HCT116 (cell line): ENCODE data around the gene TASP1. TPM values are rescaled to one million over a fixed set of nuclear protein-coding genes. Genes with fewer than 3 reads are reported as not detected.

Experiments used
- ATAC-seq: fragments of 200-7000 bp; cut with Tn5 transposase; 2 replicates; pipeline ENCODE4 v1.9.1; 2020; ENCODE audit warnings: mild to moderate bottlenecking, moderate library complexity
- BruUV-seq: library from RNA; stranded (reverse); fragments of 400-500 nt; replicated peaks from 2 replicates; lab custom pipeline; 2021; lab: Mats Ljungman, UMichigan
- CTCF ChIA-PET: fragments of 300-600 bp; sonication (Branson Sonifier 250); formaldehyde crosslinking; loops from one replicate; lab custom pipeline; 2021; ENCODE audit warnings: antibody characterized with exemption; lab: Charles Lee
- POLR2A ChIA-PET: fragments of 300-600, 350-600 bp; sonication (Branson Sonifier 250); formaldehyde crosslinking; loops from one replicate; lab custom pipeline; 2021; ENCODE audit warnings: antibody characterized with exemption; lab: Charles Lee
- RAD21 ChIA-PET, 2 experiments: fragments of 300-600 bp; sonication (Branson Sonifier 250); formaldehyde crosslinking; loops; one replicate each; lab custom pipeline; 2023; ENCODE audit warnings: low total read pairs in 2 of 2; ENCODE audit not compliant: uncharacterized antibody in 2 of 2, unreplicated experiment in 2 of 2, low non-redundant PET in 1 of 2; lab: Charles Lee
- DNase-seq: peaks from one replicate; pipeline ENCODE4 v3.0.0-alpha.2; 2010; ENCODE audit warnings: low read depth, low spot score
- H2AFZ ChIP-seq: fragments of 200-600 bp; shearing (Covaris generic), sonication (generic); 2 replicates; pipeline ENCODE4 v1.6.1; 2017; ENCODE audit warnings: low read depth, mixed run types, mixed read lengths, antibody characterized with exemption, low read length; ENCODE audit not compliant: poor library complexity, severe bottlenecking
- H3K27ac ChIP-seq: 2 replicates; pipeline ENCODE4 v1.5.1; 2012; ENCODE audit warnings: low read depth, low read length
- H3K27me3 ChIP-seq: fragments of 200-600 bp; sonication (generic); 2 replicates; pipeline ENCODE4 v1.6.1; 2016; ENCODE audit warnings: mixed run types, low read length, mixed read lengths; ENCODE audit not compliant: insufficient read depth
- H3K36me3 ChIP-seq, 2 experiments: fragments of 200-500 bp in 1 of 2; fragments of 200-600 bp in 1 of 2; sonication (Bioruptor generic) in 1 of 2; sonication (generic) in 1 of 2; 2 replicates each; pipeline versions ENCODE4 v1.5.1 to v1.6.1; 2014 to 2016; ENCODE audit warnings: low read length in 2 of 2, inconsistent platforms in 1 of 2, mixed read lengths in 1 of 2, mixed run types in 1 of 2; ENCODE audit not compliant: insufficient read depth in 2 of 2, control insufficient read depth in 1 of 2
- H3K4me1 ChIP-seq, 2 experiments: fragments of 200-600 bp in 1 of 2; sonication (generic) in 1 of 2; 2 replicates each; pipeline versions ENCODE4 v1.5.1 to v1.6.1; 2012 to 2017; ENCODE audit warnings: low read length in 2 of 2, inconsistent platforms in 1 of 2, mild to moderate bottlenecking in 1 of 2, mixed read lengths in 1 of 2, mixed run types in 1 of 2, moderate library complexity in 1 of 2; ENCODE audit not compliant: insufficient read depth in 2 of 2, control insufficient read depth in 1 of 2
- H3K4me2 ChIP-seq: fragments of 200-600 bp; sonication (generic); 2 replicates; pipeline ENCODE4 v1.6.1; 2017; ENCODE audit warnings: mixed run types, low read length, mixed read lengths
- H3K4me3 ChIP-seq, 2 experiments: fragments of 200-600 bp in 1 of 2; sonication (generic) in 1 of 2; replicated peaks in 1 of 2; 2 replicates each; pipeline ENCODE4 v1.5.1; 2011 to 2016; ENCODE audit warnings: low read length in 2 of 2, control low read depth in 1 of 2, low read depth in 1 of 2, mild to moderate bottlenecking in 1 of 2, mixed read lengths in 1 of 2, mixed run types in 1 of 2
- H3K79me2 ChIP-seq: fragments of 200-600 bp; sonication (generic); 2 replicates; pipeline ENCODE4 v1.6.1; 2017; ENCODE audit warnings: mild to moderate bottlenecking, mixed run types, low read length, moderate library complexity, mixed read lengths; ENCODE audit not compliant: insufficient read depth
- H3K9ac ChIP-seq: fragments of 200-600 bp; sonication (generic); 2 replicates; pipeline ENCODE4 v1.6.1; 2016; ENCODE audit warnings: low read length, mixed read lengths
- H3K9me2 ChIP-seq: fragments of 200-600 bp; sonication (generic), shearing (Covaris generic); 2 replicates; pipeline ENCODE4 v1.6.1; 2017; ENCODE audit warnings: mixed run types, mild to moderate bottlenecking, moderate library complexity; ENCODE audit not compliant: insufficient read depth
- H3K9me3 ChIP-seq, 2 experiments: fragments of 200-500 bp in 1 of 2; fragments of 200-600 bp in 1 of 2; sonication (Bioruptor generic) in 1 of 2; sonication (generic) in 1 of 2; 2 replicates each; pipeline ENCODE4 v1.6.1; 2014 to 2017; ENCODE audit warnings: low read length in 2 of 2, mixed read lengths in 2 of 2, inconsistent platforms in 1 of 2, low read depth in 1 of 2, mild to moderate bottlenecking in 1 of 2, mixed run types in 1 of 2, moderate library complexity in 1 of 2; ENCODE audit not compliant: control insufficient read depth in 1 of 2, insufficient read depth in 1 of 2
- H4K20me1 ChIP-seq: fragments of 200-600 bp; sonication (generic), shearing (Covaris generic); 2 replicates; pipeline ENCODE4 v1.6.1; 2017; ENCODE audit warnings: mixed run types, mild to moderate bottlenecking, moderate library complexity; ENCODE audit not compliant: insufficient read depth
- CBX3 ChIP-seq: IDR thresholded peaks from 2 replicates; pipeline ENCODE4 v1.6.1; 2012; ENCODE audit warnings: low read depth
- CEBPB ChIP-seq: IDR thresholded peaks from 2 replicates; pipeline ENCODE4 v1.6.1; 2012; ENCODE audit warnings: low read depth
- EGR1 ChIP-seq: IDR thresholded peaks from 2 replicates; pipeline ENCODE4 v1.6.1; 2012; ENCODE audit warnings: low read depth
- ELF1 ChIP-seq: IDR thresholded peaks from 2 replicates; pipeline ENCODE4 v1.6.1; 2012; ENCODE audit warnings: low read depth, borderline replicate concordance
- EZH2 ChIP-seq: fragments of 200-600 bp; sonication (generic); IDR thresholded peaks from 2 replicates; pipeline ENCODE4 v1.6.1; 2017; ENCODE audit warnings: antibody characterized with exemption, mixed run types
- FOSL1 ChIP-seq: IDR thresholded peaks from 2 replicates; pipeline ENCODE4 v1.6.1; 2012; ENCODE audit warnings: low read depth
- JUND ChIP-seq: IDR thresholded peaks from 2 replicates; pipeline ENCODE4 v1.6.1; 2012
- MAX ChIP-seq: IDR thresholded peaks from 2 replicates; pipeline ENCODE4 v1.6.1; 2012
- POLR2A ChIP-seq: IDR thresholded peaks from 2 replicates; pipeline ENCODE4 v1.7.0; 2011; ENCODE audit warnings: borderline replicate concordance; ENCODE audit not compliant: insufficient read depth, insufficient read length; ENCODE audit errors: extremely low read depth
- POLR2AphosphoS5 ChIP-seq: IDR thresholded peaks from 2 replicates; pipeline ENCODE4 v1.6.1; 2011; ENCODE audit warnings: mild to moderate bottlenecking, low read depth, low read length, moderate library complexity
- RAD21 ChIP-seq: IDR thresholded peaks from 2 replicates; pipeline ENCODE4 v1.6.1; 2012; ENCODE audit warnings: low read depth, mild to moderate bottlenecking
- REST ChIP-seq: IDR thresholded peaks from 2 replicates; pipeline ENCODE4 v1.6.1; 2012; ENCODE audit warnings: low read depth
- SIN3A ChIP-seq: IDR thresholded peaks from 2 replicates; pipeline ENCODE4 v1.6.1; 2012; ENCODE audit warnings: low read depth
- SP1 ChIP-seq: IDR thresholded peaks from 2 replicates; pipeline ENCODE4 v1.6.1; 2012; ENCODE audit warnings: low read depth
- SRF ChIP-seq: IDR thresholded peaks from 2 replicates; pipeline ENCODE4 v1.6.1; 2012; ENCODE audit warnings: low read depth
- YY1 ChIP-seq: IDR thresholded peaks from 2 replicates; pipeline ENCODE4 v1.6.1; 2011; ENCODE audit warnings: low read length, low read depth, moderate library complexity, mild to moderate bottlenecking; ENCODE audit not compliant: insufficient replicate concordance; ENCODE audit errors: extremely low read depth
- ZFX ChIP-seq: fragments of 450-650 bp; IDR thresholded peaks from 2 replicates; pipeline ENCODE4 v1.6.1; 2017
- ZNF274 ChIP-seq: fragments of 200-500 bp; sonication (Bioruptor generic); IDR thresholded peaks from 2 replicates; pipeline ENCODE4 v1.6.1; 2014; ENCODE audit warnings: mild to moderate bottlenecking, low read depth, low read length, inconsistent platforms
- intact Hi-C: fragments of 100-400 bp; cut with micrococcal nuclease; formaldehyde crosslinking; loops from 2 replicates; pipeline ENCODE4 v1.10.0; 2022
- total RNA-seq: library from RNA; stranded (reverse); gene quantifications from one replicate; pipeline ENCODE4 v1.2.1, GENCODE V29; 2021; ENCODE audit not compliant: unreplicated experiment
- TF ChIP-seq, protein P1 (sequence below), 3 experiments: fragments of 200-600 bp in 1 of 3; sonication (generic) in 1 of 3; IDR thresholded peaks in 2 of 3; conservative IDR thresholded peaks in 1 of 3; 2 replicates each; pipeline ENCODE4 v1.5.1; 2012 to 2017; ENCODE audit warnings: low read depth in 2 of 3, low read length in 2 of 3, antibody characterized with exemption in 1 of 3, borderline replicate concordance in 1 of 3, control low read depth in 1 of 3, mild to moderate bottlenecking in 1 of 3, mixed read lengths in 1 of 3, mixed run types in 1 of 3, moderate library complexity in 1 of 3; ENCODE audit not compliant: insufficient read depth in 1 of 3

Gene TASP1
- total RNA-seq, 1 experiment from 2014 or later = 19.1 TPM

DNA sequence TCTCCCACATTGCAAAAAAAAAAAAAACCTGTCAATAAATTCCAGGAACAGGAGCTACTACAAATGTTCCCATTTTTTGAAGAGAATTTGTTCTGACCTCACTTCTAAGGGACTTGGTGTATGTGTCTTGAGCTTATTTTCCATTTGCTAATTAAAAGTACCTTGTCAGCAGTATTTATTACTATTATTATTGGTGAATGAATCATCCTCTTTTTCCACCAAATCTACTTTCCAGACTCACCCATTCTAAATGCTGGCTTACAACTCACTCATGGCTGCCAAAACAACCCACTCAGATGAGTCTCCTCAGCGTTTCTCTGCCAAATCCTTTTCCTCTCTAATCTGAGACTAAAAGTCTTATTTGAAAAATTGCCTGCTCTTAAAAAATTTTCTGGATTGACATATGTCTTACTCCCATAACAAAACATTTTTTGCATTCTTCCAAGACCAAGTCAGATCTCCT, 33.2 kb upstream of the TASP1 start:
- CTCF ChIA-PET = interaction anchor here (1.5 kb wide), 1 partner anchor 99 kb away, joined by 3 read pairs; no protein-coding TSS in a partner anchor
- Histone ChIP-seq H3K9me2 (no peaks in the 10 kb centered on the region), H3K4me1 (no peaks in the 10 kb centered on the region), H3K4me2 (no peak overlapping the region), H3K9me3 (no peaks in the 10 kb centered on the region), H4K20me1 (no peaks in the 10 kb centered on the region), H3K27me3 (no peaks in the 10 kb centered on the region), H2AFZ (no peak overlapping the region)
- BruUV-seq = no TSS peak
- ATAC-seq = no peak
- intact Hi-C loops = no loop called here
- no peak for TF ChIP-seq MAX
- TF ChIP-seq FOSL1 = no peak
- no peak for TF ChIP-seq JUND
- no peak for TF ChIP-seq SRF
- TF ChIP-seq POLR2A = no peak
- TF ChIP-seq CEBPB = no peak
- no peak for TF ChIP-seq EGR1
- no peak for TF ChIP-seq SIN3A
- no peak for TF ChIP-seq EZH2
- no peak for TF ChIP-seq POLR2AphosphoS5
- no peak for TF ChIP-seq SP1
- TF ChIP-seq ZFX = no peak
- TF ChIP-seq, protein P1, sequence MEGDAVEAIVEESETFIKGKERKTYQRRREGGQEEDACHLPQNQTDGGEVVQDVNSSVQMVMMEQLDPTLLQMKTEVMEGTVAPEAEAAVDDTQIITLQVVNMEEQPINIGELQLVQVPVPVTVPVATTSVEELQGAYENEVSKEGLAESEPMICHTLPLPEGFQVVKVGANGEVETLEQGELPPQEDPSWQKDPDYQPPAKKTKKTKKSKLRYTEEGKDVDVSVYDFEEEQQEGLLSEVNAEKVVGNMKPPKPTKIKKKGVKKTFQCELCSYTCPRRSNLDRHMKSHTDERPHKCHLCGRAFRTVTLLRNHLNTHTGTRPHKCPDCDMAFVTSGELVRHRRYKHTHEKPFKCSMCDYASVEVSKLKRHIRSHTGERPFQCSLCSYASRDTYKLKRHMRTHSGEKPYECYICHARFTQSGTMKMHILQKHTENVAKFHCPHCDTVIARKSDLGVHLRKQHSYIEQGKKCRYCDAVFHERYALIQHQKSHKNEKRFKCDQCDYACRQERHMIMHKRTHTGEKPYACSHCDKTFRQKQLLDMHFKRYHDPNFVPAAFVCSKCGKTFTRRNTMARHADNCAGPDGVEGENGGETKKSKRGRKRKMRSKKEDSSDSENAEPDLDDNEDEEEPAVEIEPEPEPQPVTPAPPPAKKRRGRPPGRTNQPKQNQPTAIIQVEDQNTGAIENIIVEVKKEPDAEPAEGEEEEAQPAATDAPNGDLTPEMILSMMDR (IDR thresholded peaks at IDR 0.05 in 2 of 3, conservative IDR thresholded peaks at IDR 0.05 in 1 of 3; ENCODE audit: borderline replicate concordance in 1 of 3, insufficient read depth in 1 of 3, low read depth in 2 of 3, low read length in 2 of 3) = no peak
- TF ChIP-seq ELF1 = no peak
- no peak for TF ChIP-seq YY1
- TF ChIP-seq REST = no peak
- no peak for TF ChIP-seq CBX3
- TF ChIP-seq RAD21 = no peak
- no peak for TF ChIP-seq ZNF274
- TF ChIP-seq, all 23 proteins: peak for 0
- ChIA-PET POLR2A (no interaction called here), RAD21 (no interaction called here)
- DNase-seq = no peak
- Histone ChIP-seq H3K4me3 (no peak overlapping the region), H3K9ac (no peak overlapping the region), H3K27ac (no peak overlapping the region), H3K36me3 (no peaks in the 10 kb centered on the region), H3K79me2 (no peaks in the 10 kb centered on the region)
